Endothelial cell of umbilical vein (primary cell): ENCODE results near the gene EZR. TPM values are rescaled to one million over a fixed set of nuclear protein-coding genes. Genes with fewer than 3 reads are reported as not detected.

ENCODE experiments used
- BruUV-seq: library from RNA; stranded (reverse); fragments of 400-500 nt; replicated peaks from 2 replicates; lab custom pipeline; 2021; lab: Mats Ljungman, UMichigan
- CTCF ChIA-PET: fragments of 300-600, 350-600 bp; sonication (Branson Sonifier 250); formaldehyde crosslinking; loops from one replicate; lab custom pipeline; 2021; ENCODE audit warnings: antibody characterized with exemption, inconsistent platforms; lab: Charles Lee
- POLR2A ChIA-PET: fragments of 300-600, 350-600 bp; sonication (Branson Sonifier 250); formaldehyde crosslinking; loops from one replicate; lab custom pipeline; 2021; ENCODE audit warnings: antibody characterized with exemption, inconsistent platforms; lab: Charles Lee
- DNase-seq: peaks from one replicate; pipeline ENCODE4 v3.0.0-alpha.2; 2011; ENCODE audit warnings: low read depth, low spot score
- FAIRE-seq: peaks from 2 replicates; lab custom pipeline; 2011; peaks lifted over from hg19 to GRCh38; lab: Jason Lieb, UNC
- H2AFZ ChIP-seq: 2 replicates; pipeline ENCODE4 v1.6.0; 2012; ENCODE audit warnings: low read depth, low read length, control low read depth, inconsistent platforms
- H3K27ac ChIP-seq: 2 replicates; pipeline ENCODE4 v1.5.1; 2011; ENCODE audit warnings: low read depth, mild to moderate bottlenecking, control low read depth, low read length, moderate library complexity; ENCODE audit not compliant: insufficient read depth
- H3K27me3 ChIP-seq, 2 experiments: 2 replicates each; pipeline versions ENCODE4 v1.6.0 to v1.6.1; 2011; ENCODE audit warnings: low read length in 2 of 2, mixed read lengths in 1 of 2; ENCODE audit not compliant: control insufficient read depth in 2 of 2, insufficient read depth in 2 of 2
- H3K36me3 ChIP-seq, 2 experiments: 2 replicates in 1 of 2; 3 replicates in 1 of 2; pipeline ENCODE4 v1.5.1; 2011; ENCODE audit warnings: low read length in 2 of 2, mild to moderate bottlenecking in 1 of 2, moderate library complexity in 1 of 2; ENCODE audit not compliant: control insufficient read depth in 2 of 2, insufficient read depth in 2 of 2; ENCODE audit errors: extremely low read depth in 1 of 2
- H3K4me1 ChIP-seq: 3 replicates; pipeline ENCODE4 v1.5.1; 2011; ENCODE audit warnings: mild to moderate bottlenecking, low read length; ENCODE audit not compliant: control insufficient read depth, insufficient read depth; ENCODE audit errors: extremely low read depth
- H3K4me2 ChIP-seq: 2 replicates; pipeline ENCODE4 v1.6.1; 2011; ENCODE audit warnings: low read length, control low read depth, mixed read lengths; ENCODE audit not compliant: insufficient read depth
- H3K4me3 ChIP-seq, 3 experiments: fragments of 200-600 bp in 1 of 3; sonication (generic), shearing (Covaris generic) in 1 of 3; replicated peaks in 1 of 3; 2 replicates each; pipeline ENCODE4 v1.5.1; 2011 to 2016; ENCODE audit warnings: control low read depth in 3 of 3, low read length in 3 of 3, mild to moderate bottlenecking in 2 of 3, inconsistent platforms in 1 of 3, low read depth in 1 of 3, moderate library complexity in 1 of 3; ENCODE audit not compliant: insufficient read depth in 1 of 3
- H3K79me2 ChIP-seq: 2 replicates; pipeline ENCODE4 v1.6.0; 2012; ENCODE audit warnings: low read length, inconsistent platforms; ENCODE audit not compliant: control insufficient read depth, insufficient read depth
- H3K9ac ChIP-seq: replicated peaks from 2 replicates; pipeline ENCODE3; 2011; ENCODE audit warnings: low read length, control low read depth; ENCODE audit not compliant: insufficient read depth; ENCODE audit errors: extremely low read depth
- H3K9me1 ChIP-seq: replicated peaks from 3 replicates; pipeline ENCODE4 v1.6.0; 2011; ENCODE audit warnings: mild to moderate bottlenecking, low read length; ENCODE audit not compliant: control insufficient read depth, insufficient read depth; ENCODE audit errors: extremely low read depth
- H3K9me3 ChIP-seq: replicated peaks from 2 replicates; pipeline ENCODE4 v1.5.1; 2012; ENCODE audit warnings: low read length, inconsistent platforms; ENCODE audit not compliant: control insufficient read depth, insufficient read depth
- H4K20me1 ChIP-seq: replicated peaks from 2 replicates; pipeline ENCODE3; 2011; ENCODE audit warnings: mild to moderate bottlenecking, low read length; ENCODE audit not compliant: control insufficient read depth, insufficient read depth; ENCODE audit errors: extremely low read depth
- CTCF ChIP-seq, 2 donors: IDR thresholded peaks; 1 replicate in 1 of 2; 2 replicates in 1 of 2; pipeline ENCODE4 v1.5.1; 2011; ENCODE audit warnings: low read length in 2 of 2, mild to moderate bottlenecking in 2 of 2, moderate library complexity in 2 of 2, control low read depth in 1 of 2, inconsistent platforms in 1 of 2, low read depth in 1 of 2; ENCODE audit not compliant: insufficient read depth in 1 of 2; ENCODE audit errors: extremely low read depth in 1 of 2
- EZH2 ChIP-seq: IDR thresholded peaks from 2 replicates; pipeline ENCODE4 v1.6.1; 2012; ENCODE audit warnings: borderline replicate concordance, low read depth, mild to moderate bottlenecking, moderate library complexity, low read length, inconsistent platforms; ENCODE audit not compliant: severe bottlenecking
- FOS ChIP-seq: IDR thresholded peaks from 2 replicates; pipeline ENCODE4 v1.6.1; 2011; ENCODE audit warnings: mild to moderate bottlenecking, low read length, moderate library complexity, borderline replicate concordance; ENCODE audit not compliant: insufficient read depth
- GATA2 ChIP-seq: IDR thresholded peaks from 2 replicates; pipeline ENCODE4 v1.7.0; 2011; ENCODE audit warnings: low read depth, mild to moderate bottlenecking, moderate library complexity, mixed read lengths, low read length; ENCODE audit not compliant: insufficient read length, insufficient read depth
- JUN ChIP-seq: IDR thresholded peaks from 2 replicates; pipeline ENCODE4 v1.6.1; 2011; ENCODE audit warnings: borderline replicate concordance, low read depth; ENCODE audit not compliant: insufficient read length, insufficient read depth
- MAX ChIP-seq: IDR thresholded peaks from 2 replicates; pipeline ENCODE4 v1.6.1; 2011; ENCODE audit not compliant: insufficient read depth, insufficient read length
- MYC ChIP-seq: IDR thresholded peaks from one replicate; pipeline ENCODE4 v1.6.1; 2011; ENCODE audit warnings: mild to moderate bottlenecking, low read depth, low read length
- POLR2A ChIP-seq: IDR thresholded peaks from 2 replicates; pipeline ENCODE4 v1.6.1; 2012; ENCODE audit warnings: low read depth, mild to moderate bottlenecking, control low read depth, low read length
- POLR2AphosphoS5 ChIP-seq: IDR thresholded peaks from 2 replicates; pipeline ENCODE4 v1.6.1; 2012; ENCODE audit warnings: low read depth, mild to moderate bottlenecking, control low read depth, low read length, moderate library complexity; ENCODE audit not compliant: insufficient read depth
- dilution Hi-C: fragments of 300-500 bp; cut with MboI; formaldehyde crosslinking; loops from one replicate; pipeline ENCODE4 v1.15.0; 2019; ENCODE audit warnings: low sequenced_read_pairs; ENCODE audit not compliant: extremely low pct_ligation_motif_present
- intact Hi-C: fragments of 100-400 bp; cut with micrococcal nuclease; formaldehyde crosslinking; loops from one replicate; pipeline ENCODE4 v1.10.0; 2022
- polyA plus RNA-seq, 4 experiments: library from polyadenylated mRNA; depleted of rRNA in 3 of 4; stranded (reverse) in 3 of 4; unstranded in 1 of 4; fragments of >200 nt; gene quantifications; 2 replicates each; pipeline versions ENCODE4 v1.2.1 to v1.2.3, GENCODE V29; 2011 to 2012; ENCODE audit warnings: missing spikeins in 1 of 4
- total RNA-seq: library from RNA; stranded (reverse); gene quantifications from 2 replicates; pipeline ENCODE4 v1.2.3, GENCODE V29; 2021

The EZR gene
- total and polyA plus RNA-seq, 2 donors (not counting 3 experiments of a cell fraction or from before 2014, with no cell fraction given), result 58.5 to 108 TPM

GRCh38 chr6:158813032-158813431 lies 6.1 kb downstream of the EZR start:
- ChIA-PET POLR2A (no interaction called here), CTCF (interaction anchor here (1.9 kb wide), 1 partner anchor 14 kb away, joined by 5 read pairs; no protein-coding TSS in a partner anchor)
- Histone ChIP-seq H3K9me3 (no peaks in the 10 kb centered on the region), H3K4me2 (no peak overlapping the region), H3K27ac (no peak overlapping the region), H2AFZ (no peak overlapping the region), H3K27me3 (no peaks in the 10 kb centered on the region), H3K36me3 (peaks cover 0 to 6% of the 10 kb centered on the region in 2 experiments), H3K79me2 (peaks cover 98% of the 10 kb centered on the region), H3K9me1 (no peaks in the 10 kb centered on the region), H4K20me1 (peaks cover 2% of the 10 kb centered on the region), H3K9ac (no peak overlapping the region), H3K4me1 (peaks cover 16% of the 10 kb centered on the region), H3K4me3 (no peak overlapping the region)
- DNase-seq (no peak), FAIRE-seq (no peak)
- intact Hi-C loops, result no loop called here
- TF ChIP-seq CTCF (IDR thresholded peaks at IDR 0.05; ENCODE audit: extremely low read depth in 1 of 2, insufficient read depth in 1 of 2, low read depth in 1 of 2, low read length in 2 of 2), result no peak
- no peak for TF ChIP-seq JUN
- TF ChIP-seq MYC, result no peak
- no peak for TF ChIP-seq MAX
- no peak for TF ChIP-seq FOS
- TF ChIP-seq GATA2, result no peak
- TF ChIP-seq POLR2AphosphoS5, result no peak
- no peak for TF ChIP-seq POLR2A
- TF ChIP-seq EZH2, result no peak
- dilution Hi-C loops, result no loop called here
- no TSS peak for BruUV-seq
